ENCODE results near the gene MICU2.

- TF ChIP-seq TAF1 (IDR thresholded peaks at IDR 0.05; ENCODE audit: borderline replicate concordance, insufficient read depth, low read length) (no peak), REST (IDR thresholded peaks at IDR 0.05; ENCODE audit: insufficient read depth in 1 of 2, low read depth in 2 of 2, low read length in 2 of 2) (no peak), SIN3A (IDR thresholded peaks at IDR 0.05; ENCODE audit: borderline replicate concordance, insufficient read depth, low read length) (no peak)
Observed at GRCh38 chr13:21476893-21477472, 127.0 kb downstream of the MICU2 start.

Data from PFSK-1 (cell line).